ENCODE measurements around the gene ZNF710. TPM values are rescaled to one million over a fixed set of nuclear protein-coding genes. Genes with fewer than 3 reads are reported as not detected.

The ZNF710 gene
- total RNA-seq, 1 experiment from 2014 or later, result 10.0 TPM

DNA sequence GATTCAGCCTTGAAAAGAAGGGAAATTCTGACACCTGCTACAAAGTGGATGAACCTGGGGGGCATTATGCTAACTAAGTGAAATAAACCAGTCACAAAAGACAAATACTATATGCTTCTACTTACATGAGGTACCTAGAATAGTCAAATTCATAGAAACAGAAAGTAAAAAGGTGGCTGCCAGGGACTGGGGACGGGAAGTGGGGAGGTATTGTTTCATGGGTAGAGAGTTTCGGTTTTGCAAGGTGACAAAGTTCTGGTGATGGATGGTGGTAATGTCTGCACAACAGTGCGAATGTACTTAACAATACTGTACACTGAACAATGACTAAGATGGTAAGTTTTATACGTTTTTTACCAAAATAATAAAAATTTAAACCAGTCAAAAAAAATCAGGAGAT, 96.4 kb downstream of the ZNF710 start:
- RAD21 ChIA-PET (ENCODE audit: low non-redundant PET in 1 of 2, low total read pairs in 2 of 2, uncharacterized antibody in 2 of 2, unreplicated experiment in 2 of 2), result no interaction called here

DNA sequence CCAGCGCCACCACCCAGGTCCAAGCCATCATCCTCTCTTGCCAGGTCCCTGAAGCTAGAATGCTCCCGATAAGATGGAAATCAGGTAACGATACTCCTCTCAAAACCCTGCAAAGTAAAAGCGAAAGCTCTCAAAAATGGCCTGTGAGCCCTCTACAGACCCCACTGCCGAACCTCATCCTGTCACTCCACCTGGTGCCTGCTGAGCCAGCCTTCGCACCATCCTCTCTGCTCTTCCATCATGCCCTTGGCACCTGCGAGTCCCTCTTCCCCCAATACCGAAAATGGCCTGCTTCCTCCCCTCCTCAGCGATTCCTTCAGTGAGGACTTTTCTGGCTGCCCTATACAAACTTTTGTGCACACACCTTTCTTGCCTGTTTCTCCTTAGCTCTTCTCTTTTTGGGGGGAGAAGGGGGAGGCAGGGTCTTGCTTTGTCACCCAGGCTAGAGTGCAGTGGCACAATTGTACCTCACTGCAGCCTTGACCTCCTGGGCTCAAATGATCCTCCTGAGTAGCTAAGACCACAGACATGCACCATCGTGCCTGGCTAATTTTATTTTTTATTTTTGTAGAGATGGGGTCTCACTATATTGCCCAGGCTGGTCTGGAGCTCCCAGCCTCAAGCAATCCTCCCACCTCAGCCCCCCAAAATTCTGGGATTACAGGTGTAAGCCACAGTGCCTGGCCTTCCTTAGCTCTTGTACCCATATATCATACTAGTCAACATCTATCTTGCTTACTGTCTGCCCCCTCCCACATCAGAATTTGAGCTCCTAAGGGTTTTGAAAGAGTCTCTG, 98.1 kb downstream of the ZNF710 start:
- no peaks in the 10 kb centered on the region for H3K9me3 ChIP-seq (ENCODE audit: control insufficient read depth in 1 of 2, insufficient read depth in 1 of 2, low read depth in 1 of 2, low read length in 2 of 2)
- H4K20me1 ChIP-seq (ENCODE audit: insufficient read depth), result no peaks in the 10 kb centered on the region
- no peaks in the 10 kb centered on the region for H3K27me3 ChIP-seq (ENCODE audit: insufficient read depth, low read length)
- CTCF ChIA-PET, result no interaction called here
- no peak overlapping the region for H2AFZ ChIP-seq (ENCODE audit: low read depth, low read length, poor library complexity, severe bottlenecking)
- no peak overlapping the region for H3K27ac ChIP-seq (ENCODE audit: low read depth, low read length)
- RAD21 ChIA-PET (ENCODE audit: low non-redundant PET in 1 of 2, low total read pairs in 2 of 2, uncharacterized antibody in 2 of 2, unreplicated experiment in 2 of 2), result no interaction called here
- no peak overlapping the region for H3K4me3 ChIP-seq (replicated peaks in 1 of 2; ENCODE audit: low read depth in 1 of 2, low read length in 2 of 2)
- POLR2A ChIA-PET, result no interaction called here
- no TSS peak for BruUV-seq (replicated peaks)
- H3K79me2 ChIP-seq (ENCODE audit: insufficient read depth, low read length), result no peaks in the 10 kb centered on the region
- no peaks in the 10 kb centered on the region for H3K36me3 ChIP-seq (ENCODE audit: control insufficient read depth in 1 of 2, insufficient read depth in 2 of 2, low read length in 2 of 2)
- intact Hi-C loops (cut with micrococcal nuclease), result no loop called here
- H3K9ac ChIP-seq (ENCODE audit: low read length), result no peak overlapping the region
- no peaks in the 10 kb centered on the region for H3K9me2 ChIP-seq (ENCODE audit: insufficient read depth)
- ATAC-seq (no peak), DNase-seq (ENCODE audit: low read depth, low spot score) (no peak)
- no peak overlapping the region for H3K4me2 ChIP-seq (ENCODE audit: low read length)
- TF ChIP-seq, protein P1, sequence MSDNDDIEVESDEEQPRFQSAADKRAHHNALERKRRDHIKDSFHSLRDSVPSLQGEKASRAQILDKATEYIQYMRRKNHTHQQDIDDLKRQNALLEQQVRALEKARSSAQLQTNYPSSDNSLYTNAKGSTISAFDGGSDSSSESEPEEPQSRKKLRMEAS (IDR thresholded peaks at IDR 0.05), result no peak
- TF ChIP-seq CBX3 (IDR thresholded peaks at IDR 0.05; ENCODE audit: low read depth), result no peak
- TF ChIP-seq EGR1 (IDR thresholded peaks at IDR 0.05; ENCODE audit: low read depth), result no peak
- no peak for TF ChIP-seq ZFX (IDR thresholded peaks at IDR 0.05)
- no peak for TF ChIP-seq FOSL1 (IDR thresholded peaks at IDR 0.05; ENCODE audit: low read depth)
- TF ChIP-seq, protein P2, sequence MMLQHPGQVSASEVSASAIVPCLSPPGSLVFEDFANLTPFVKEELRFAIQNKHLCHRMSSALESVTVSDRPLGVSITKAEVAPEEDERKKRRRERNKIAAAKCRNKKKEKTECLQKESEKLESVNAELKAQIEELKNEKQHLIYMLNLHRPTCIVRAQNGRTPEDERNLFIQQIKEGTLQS (IDR thresholded peaks at IDR 0.05), result no peak
- TF ChIP-seq SRF (IDR thresholded peaks at IDR 0.05; ENCODE audit: low read depth), result no peak
- TF ChIP-seq POLR2A (IDR thresholded peaks at IDR 0.05; ENCODE audit: borderline replicate concordance, extremely low read depth, insufficient read depth, insufficient read length), result no peak
- no peak for TF ChIP-seq SIN3A (IDR thresholded peaks at IDR 0.05; ENCODE audit: low read depth)
- H3K4me1 ChIP-seq (ENCODE audit: control insufficient read depth in 1 of 2, insufficient read depth in 2 of 2, low read length in 2 of 2), result peaks cover 22 to 40% of the 10 kb centered on the region in 2 experiments

More for the DNA sequence above, 96.4 kb downstream of the ZNF710 start:
- H3K4me2 ChIP-seq (ENCODE audit: low read length), result no peak overlapping the region
- no peaks in the 10 kb centered on the region for H3K27me3 ChIP-seq (ENCODE audit: insufficient read depth, low read length)
- CTCF ChIA-PET, result no interaction called here
- BruUV-seq (replicated peaks), result no TSS peak
- TF ChIP-seq POLR2AphosphoS5 (IDR thresholded peaks at IDR 0.05; ENCODE audit: low read depth, low read length) (no peak), EZH2phosphoT487 (IDR thresholded peaks at IDR 0.05; ENCODE audit: borderline replicate concordance) (no peak), TCF7L2 (IDR thresholded peaks at IDR 0.05; ENCODE audit: borderline replicate concordance, extremely low read depth, insufficient read depth, insufficient read length) (no peak), CEBPB (IDR thresholded peaks at IDR 0.05; ENCODE audit: low read depth) (no peak)
- no peaks in the 10 kb centered on the region for H3K79me2 ChIP-seq (ENCODE audit: insufficient read depth, low read length)
- DNase-seq (ENCODE audit: low read depth, low spot score), result no peak
- no peaks in the 10 kb centered on the region for H3K9me2 ChIP-seq (ENCODE audit: insufficient read depth)
- no peak for ATAC-seq
- POLR2A ChIA-PET, result no interaction called here
- no peaks in the 10 kb centered on the region for H3K36me3 ChIP-seq (ENCODE audit: control insufficient read depth in 1 of 2, insufficient read depth in 2 of 2, low read length in 2 of 2)
- intact Hi-C loops (cut with micrococcal nuclease), result no loop called here
- H4K20me1 ChIP-seq (ENCODE audit: insufficient read depth), result no peaks in the 10 kb centered on the region
- H3K9me3 ChIP-seq (ENCODE audit: control insufficient read depth in 1 of 2, insufficient read depth in 1 of 2, low read depth in 1 of 2, low read length in 2 of 2), result no peaks in the 10 kb centered on the region
- no peak overlapping the region for H3K9ac ChIP-seq (ENCODE audit: low read length)
- H3K4me1 ChIP-seq (ENCODE audit: control insufficient read depth in 1 of 2, insufficient read depth in 2 of 2, low read length in 2 of 2), result peaks cover 20 to 35% of the 10 kb centered on the region in 2 experiments
- H3K4me3 ChIP-seq (replicated peaks in 1 of 2; ENCODE audit: low read depth in 1 of 2, low read length in 2 of 2), result no peak overlapping the region
- no peak overlapping the region for H2AFZ ChIP-seq (ENCODE audit: low read depth, low read length, poor library complexity, severe bottlenecking)
- H3K27ac ChIP-seq (ENCODE audit: low read depth, low read length), result no peak overlapping the region
